ENCODE data around the gene TMEM40. TPM values are rescaled to one million over a fixed set of nuclear protein-coding genes. Genes with fewer than 3 reads are reported as not detected.

Gene TMEM40
- polyA plus RNA-seq, 1 experiment = 0.41 TPM

DNA sequence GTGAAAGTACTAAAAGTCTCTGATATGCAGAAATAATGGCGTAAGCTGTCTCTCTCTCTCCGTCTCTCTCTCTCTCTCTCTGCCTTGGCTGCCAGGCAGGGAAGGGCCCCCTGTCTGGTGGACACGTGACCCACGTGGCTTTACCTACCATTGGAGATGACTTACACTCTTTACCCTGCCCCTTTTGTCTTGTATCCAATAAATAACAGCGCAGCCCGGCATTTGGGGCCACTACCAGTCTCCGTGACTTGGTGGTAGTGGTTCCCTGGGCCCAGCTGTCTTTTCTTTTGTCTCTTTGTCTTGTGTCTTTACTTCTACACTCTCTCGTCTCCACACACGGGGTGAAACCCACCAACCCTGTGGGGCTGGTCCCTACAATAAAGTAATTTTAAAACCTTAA lies 12.2 kb upstream of the TMEM40 start:
- H3K9me3 ChIP-seq (ENCODE audit: control insufficient read depth, insufficient read depth, low read length) = no peaks in the 10 kb centered on the region; the same call in 1 of the 2 replicates
- ChIA-PET CTCF (no interaction called here), POLR2A (no interaction called here)
- DNase-seq (ENCODE audit: low read depth, low spot score) = no peak
- H3K27ac ChIP-seq (ENCODE audit: low read depth, low read length) = no peak overlapping the region
- TF ChIP-seq, protein P1, sequence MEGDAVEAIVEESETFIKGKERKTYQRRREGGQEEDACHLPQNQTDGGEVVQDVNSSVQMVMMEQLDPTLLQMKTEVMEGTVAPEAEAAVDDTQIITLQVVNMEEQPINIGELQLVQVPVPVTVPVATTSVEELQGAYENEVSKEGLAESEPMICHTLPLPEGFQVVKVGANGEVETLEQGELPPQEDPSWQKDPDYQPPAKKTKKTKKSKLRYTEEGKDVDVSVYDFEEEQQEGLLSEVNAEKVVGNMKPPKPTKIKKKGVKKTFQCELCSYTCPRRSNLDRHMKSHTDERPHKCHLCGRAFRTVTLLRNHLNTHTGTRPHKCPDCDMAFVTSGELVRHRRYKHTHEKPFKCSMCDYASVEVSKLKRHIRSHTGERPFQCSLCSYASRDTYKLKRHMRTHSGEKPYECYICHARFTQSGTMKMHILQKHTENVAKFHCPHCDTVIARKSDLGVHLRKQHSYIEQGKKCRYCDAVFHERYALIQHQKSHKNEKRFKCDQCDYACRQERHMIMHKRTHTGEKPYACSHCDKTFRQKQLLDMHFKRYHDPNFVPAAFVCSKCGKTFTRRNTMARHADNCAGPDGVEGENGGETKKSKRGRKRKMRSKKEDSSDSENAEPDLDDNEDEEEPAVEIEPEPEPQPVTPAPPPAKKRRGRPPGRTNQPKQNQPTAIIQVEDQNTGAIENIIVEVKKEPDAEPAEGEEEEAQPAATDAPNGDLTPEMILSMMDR (IDR thresholded peaks at IDR 0.05; ENCODE audit: low read depth, low read length) = no peak
- no peak overlapping the region for H3K4me3 ChIP-seq (ENCODE audit: low read depth, low read length)
- no peaks in the 10 kb centered on the region for H3K27me3 ChIP-seq (ENCODE audit: control insufficient read depth, insufficient read depth, low read length)

DNA sequence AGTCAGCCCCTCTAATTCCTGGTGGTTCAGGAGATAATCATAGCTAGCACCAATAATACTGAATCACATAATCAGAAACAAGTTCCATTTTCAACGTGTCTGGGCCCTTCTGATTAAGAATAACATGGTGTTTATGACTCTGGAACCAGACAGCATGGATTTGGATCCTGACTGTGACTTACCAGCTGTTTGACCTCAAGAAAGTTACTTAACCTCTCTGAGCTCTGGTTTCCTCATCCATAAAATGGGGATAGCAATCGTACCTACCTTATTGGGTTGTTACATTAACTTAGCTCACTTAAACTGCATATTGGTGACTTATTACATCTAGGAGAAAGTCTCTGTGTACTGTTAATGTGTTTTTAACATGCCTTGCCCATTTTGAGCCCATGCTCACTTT lies 10.7 kb upstream of the TMEM40 start:
- ChIA-PET POLR2A (interaction anchor here (0.5 kb wide), 1 partner anchor 152 kb away, joined by 3 read pairs; no protein-coding TSS in a partner anchor), CTCF (no interaction called here)
- Histone ChIP-seq H3K4me3 (ENCODE audit: low read depth, low read length) (no peak overlapping the region), H3K27me3 (ENCODE audit: control insufficient read depth, insufficient read depth, low read length) (no peaks in the 10 kb centered on the region), H3K27ac (ENCODE audit: low read depth, low read length) (no peak overlapping the region), H3K9me3 (ENCODE audit: control insufficient read depth, insufficient read depth, low read length) (no peaks in the 10 kb centered on the region)
- TF ChIP-seq, protein P1 (IDR thresholded peaks at IDR 0.05; ENCODE audit: low read depth, low read length) = no peak
- no peak for DNase-seq (ENCODE audit: low read depth, low spot score)

DNA sequence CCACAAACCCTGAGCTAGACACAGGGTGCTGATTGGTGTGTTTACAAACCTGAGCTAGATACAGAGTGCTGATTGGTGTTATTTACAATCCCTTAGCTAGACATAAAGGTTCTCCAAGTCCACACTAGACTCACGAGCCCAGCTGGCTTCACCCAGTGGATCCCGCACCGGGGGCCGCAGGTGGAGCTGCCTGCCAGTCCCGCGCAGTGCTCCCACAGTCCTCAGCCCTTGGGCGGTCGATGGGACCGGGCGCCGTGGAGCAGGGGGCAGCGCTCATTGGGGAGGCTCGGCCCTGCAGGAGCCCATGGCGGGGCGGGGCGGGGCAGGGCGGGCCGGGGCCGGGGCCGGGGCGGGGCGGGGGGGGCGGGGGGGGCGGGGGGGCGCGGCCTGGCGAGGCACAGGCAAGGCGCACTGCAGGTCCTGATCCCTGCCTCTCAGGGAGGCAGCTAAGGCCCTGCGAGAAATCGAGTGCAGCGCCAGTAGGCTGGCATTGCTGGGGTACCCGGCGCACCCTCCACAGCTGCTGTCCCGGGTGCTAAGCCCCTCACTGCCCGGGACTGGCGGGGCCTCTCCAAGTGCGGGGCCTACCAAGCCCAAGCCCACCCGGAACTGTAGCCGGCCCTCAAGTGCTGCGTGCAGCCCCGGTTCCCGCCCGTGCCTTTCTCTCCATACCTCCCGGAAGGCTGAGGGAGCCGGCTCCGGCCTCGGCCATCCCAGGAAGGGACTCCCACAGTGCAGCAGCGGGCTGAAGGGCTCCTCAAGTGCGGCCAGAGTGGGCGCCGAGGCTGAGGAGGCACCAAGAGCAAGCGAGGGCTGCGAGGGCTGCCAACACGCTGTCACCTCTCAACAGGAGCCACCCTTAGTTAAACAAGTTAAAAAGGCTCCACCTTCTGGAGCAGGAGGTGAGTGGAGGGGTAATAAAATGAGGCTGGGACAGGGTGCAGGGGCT lies 9.8 kb upstream of the TMEM40 start:
- TF ChIP-seq, protein P1 (IDR thresholded peaks at IDR 0.05; ENCODE audit: low read depth, low read length) = no peak
- H3K27me3 ChIP-seq (ENCODE audit: control insufficient read depth, insufficient read depth, low read length) = no peaks in the 10 kb centered on the region
- DNase-seq (ENCODE audit: low read depth, low spot score) = no peak
- CTCF ChIA-PET = interaction anchor here (1.7 kb wide), 1 partner anchor 19 kb away, joined by 6 read pairs; no protein-coding TSS in a partner anchor
- no peak overlapping the region for H3K4me3 ChIP-seq (ENCODE audit: low read depth, low read length)
- no peaks in the 10 kb centered on the region for H3K9me3 ChIP-seq (ENCODE audit: control insufficient read depth, insufficient read depth, low read length)
- H3K27ac ChIP-seq (ENCODE audit: low read depth, low read length) = no peak overlapping the region
- POLR2A ChIA-PET = interaction anchor here (0.5 kb wide), 1 partner anchor 151 kb away, joined by 3 read pairs; no protein-coding TSS in a partner anchor

DNA sequence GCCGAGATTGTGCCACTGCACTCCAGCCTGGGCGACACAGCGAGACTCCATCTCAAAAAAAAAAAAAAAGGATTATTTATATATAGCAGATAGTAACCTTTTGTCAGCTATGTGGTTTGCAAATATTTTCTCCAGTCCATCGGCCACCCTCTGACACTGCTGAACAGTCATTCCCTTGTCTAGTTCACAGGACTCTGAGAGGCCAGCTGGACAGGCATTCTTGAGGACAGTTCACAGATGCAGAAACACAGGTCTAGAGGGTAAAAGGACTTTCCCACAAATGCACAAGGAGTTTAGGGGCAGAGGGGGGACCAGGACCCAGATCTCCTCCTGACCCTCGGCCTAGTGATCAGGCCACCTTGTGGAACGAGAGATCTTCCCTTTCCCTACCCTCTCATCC lies 7.5 kb upstream of the TMEM40 start:
- ChIA-PET POLR2A (interaction anchor here (0.7 kb wide), 1 partner anchor 30 kb away, joined by 4 read pairs; the partner anchor contains the start of gene CAND2), CTCF (no interaction called here)
- DNase-seq (ENCODE audit: low read depth, low spot score) = no peak

More for the DNA sequence above, 7.5 kb upstream of the TMEM40 start:
- H3K27ac ChIP-seq (ENCODE audit: low read depth, low read length) = no peak overlapping the region
- TF ChIP-seq, protein P1 (IDR thresholded peaks at IDR 0.05; ENCODE audit: low read depth, low read length) = no peak
- H3K27me3 ChIP-seq (ENCODE audit: control insufficient read depth, insufficient read depth, low read length) = no peaks in the 10 kb centered on the region
- H3K4me3 ChIP-seq (ENCODE audit: low read depth, low read length) = no peak overlapping the region
- no peaks in the 10 kb centered on the region for H3K9me3 ChIP-seq (ENCODE audit: control insufficient read depth, insufficient read depth, low read length)

All from AG04450 (cell line).